ENCODE results near the gene NCAN.

Gene NCAN

GRCh38 chr19:19238126-19238894 lies 26.6 kb downstream of the NCAN start:
- TF ChIP-seq RAD21 (IDR thresholded peaks at IDR 0.05; ENCODE audit: low read depth) = no peak
- no peak for TF ChIP-seq EP300 (IDR thresholded peaks at IDR 0.05; ENCODE audit: borderline replicate concordance)
- TF ChIP-seq, protein P1, sequence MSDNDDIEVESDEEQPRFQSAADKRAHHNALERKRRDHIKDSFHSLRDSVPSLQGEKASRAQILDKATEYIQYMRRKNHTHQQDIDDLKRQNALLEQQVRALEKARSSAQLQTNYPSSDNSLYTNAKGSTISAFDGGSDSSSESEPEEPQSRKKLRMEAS (IDR thresholded peaks at IDR 0.05) = no peak
- TF ChIP-seq, protein P2, sequence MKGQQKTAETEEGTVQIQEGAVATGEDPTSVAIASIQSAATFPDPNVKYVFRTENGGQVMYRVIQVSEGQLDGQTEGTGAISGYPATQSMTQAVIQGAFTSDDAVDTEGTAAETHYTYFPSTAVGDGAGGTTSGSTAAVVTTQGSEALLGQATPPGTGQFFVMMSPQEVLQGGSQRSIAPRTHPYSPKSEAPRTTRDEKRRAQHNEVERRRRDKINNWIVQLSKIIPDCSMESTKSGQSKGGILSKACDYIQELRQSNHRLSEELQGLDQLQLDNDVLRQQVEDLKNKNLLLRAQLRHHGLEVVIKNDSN (IDR thresholded peaks at IDR 0.05) = no peak
- TF ChIP-seq YY1 (IDR thresholded peaks at IDR 0.05; ENCODE audit: low read depth) = no peak

DNA sequence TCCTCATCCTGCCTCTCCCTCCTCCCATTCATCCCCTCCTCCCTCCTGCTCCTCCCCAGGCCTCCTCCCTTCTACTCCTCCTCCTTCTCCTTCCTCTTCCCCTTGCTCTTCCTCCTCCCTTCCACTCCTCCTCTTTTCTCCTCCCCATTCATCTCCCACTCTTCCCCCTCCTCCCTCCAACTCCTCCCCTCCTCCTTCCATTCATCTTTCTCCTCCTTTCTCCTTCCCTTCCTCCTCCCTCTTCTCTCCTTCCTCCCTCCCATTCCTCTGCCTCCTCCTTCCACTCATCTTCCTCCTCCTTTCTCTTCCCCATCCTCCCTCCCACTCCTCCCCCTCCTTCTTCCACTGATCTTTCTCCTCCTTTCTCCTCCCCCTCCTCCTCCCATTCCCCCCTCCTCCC lies 27.9 kb downstream of the NCAN start:
- TF ChIP-seq, protein P2 (IDR thresholded peaks at IDR 0.05) = no peak
- no peak for TF ChIP-seq EP300 (IDR thresholded peaks at IDR 0.05; ENCODE audit: borderline replicate concordance)
- TF ChIP-seq, protein P1 (IDR thresholded peaks at IDR 0.05) = no peak
- TF ChIP-seq RAD21 (IDR thresholded peaks at IDR 0.05; ENCODE audit: low read depth) = no peak
- no peak for TF ChIP-seq EGR1 (IDR thresholded peaks at IDR 0.05)
- TF ChIP-seq FOXM1 (IDR thresholded peaks at IDR 0.05; ENCODE audit: borderline replicate concordance, low read depth) = no peak
- TF ChIP-seq CEBPB (IDR thresholded peaks at IDR 0.05) = no peak
- TF ChIP-seq ZBTB7A (IDR thresholded peaks at IDR 0.05; ENCODE audit: low read depth) = no peak
- no peak for TF ChIP-seq TCF12 (IDR thresholded peaks at IDR 0.05; ENCODE audit: low read depth)
- TF ChIP-seq YY1 (IDR thresholded peaks at IDR 0.05; ENCODE audit: low read depth) = no peak
- no peak for TF ChIP-seq TAF1 (IDR thresholded peaks at IDR 0.05; ENCODE audit: low read depth)
- no peak for TF ChIP-seq TEAD4 (IDR thresholded peaks at IDR 0.05)
- TF ChIP-seq NFIC (IDR thresholded peaks at IDR 0.05) = no peak
- TF ChIP-seq, protein P3, sequence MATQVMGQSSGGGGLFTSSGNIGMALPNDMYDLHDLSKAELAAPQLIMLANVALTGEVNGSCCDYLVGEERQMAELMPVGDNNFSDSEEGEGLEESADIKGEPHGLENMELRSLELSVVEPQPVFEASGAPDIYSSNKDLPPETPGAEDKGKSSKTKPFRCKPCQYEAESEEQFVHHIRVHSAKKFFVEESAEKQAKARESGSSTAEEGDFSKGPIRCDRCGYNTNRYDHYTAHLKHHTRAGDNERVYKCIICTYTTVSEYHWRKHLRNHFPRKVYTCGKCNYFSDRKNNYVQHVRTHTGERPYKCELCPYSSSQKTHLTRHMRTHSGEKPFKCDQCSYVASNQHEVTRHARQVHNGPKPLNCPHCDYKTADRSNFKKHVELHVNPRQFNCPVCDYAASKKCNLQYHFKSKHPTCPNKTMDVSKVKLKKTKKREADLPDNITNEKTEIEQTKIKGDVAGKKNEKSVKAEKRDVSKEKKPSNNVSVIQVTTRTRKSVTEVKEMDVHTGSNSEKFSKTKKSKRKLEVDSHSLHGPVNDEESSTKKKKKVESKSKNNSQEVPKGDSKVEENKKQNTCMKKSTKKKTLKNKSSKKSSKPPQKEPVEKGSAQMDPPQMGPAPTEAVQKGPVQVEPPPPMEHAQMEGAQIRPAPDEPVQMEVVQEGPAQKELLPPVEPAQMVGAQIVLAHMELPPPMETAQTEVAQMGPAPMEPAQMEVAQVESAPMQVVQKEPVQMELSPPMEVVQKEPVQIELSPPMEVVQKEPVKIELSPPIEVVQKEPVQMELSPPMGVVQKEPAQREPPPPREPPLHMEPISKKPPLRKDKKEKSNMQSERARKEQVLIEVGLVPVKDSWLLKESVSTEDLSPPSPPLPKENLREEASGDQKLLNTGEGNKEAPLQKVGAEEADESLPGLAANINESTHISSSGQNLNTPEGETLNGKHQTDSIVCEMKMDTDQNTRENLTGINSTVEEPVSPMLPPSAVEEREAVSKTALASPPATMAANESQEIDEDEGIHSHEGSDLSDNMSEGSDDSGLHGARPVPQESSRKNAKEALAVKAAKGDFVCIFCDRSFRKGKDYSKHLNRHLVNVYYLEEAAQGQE (IDR thresholded peaks at IDR 0.05; ENCODE audit: low read depth) = no peak
- TF ChIP-seq CREB1 (IDR thresholded peaks at IDR 0.05; ENCODE audit: low read depth) = no peak

DNA sequence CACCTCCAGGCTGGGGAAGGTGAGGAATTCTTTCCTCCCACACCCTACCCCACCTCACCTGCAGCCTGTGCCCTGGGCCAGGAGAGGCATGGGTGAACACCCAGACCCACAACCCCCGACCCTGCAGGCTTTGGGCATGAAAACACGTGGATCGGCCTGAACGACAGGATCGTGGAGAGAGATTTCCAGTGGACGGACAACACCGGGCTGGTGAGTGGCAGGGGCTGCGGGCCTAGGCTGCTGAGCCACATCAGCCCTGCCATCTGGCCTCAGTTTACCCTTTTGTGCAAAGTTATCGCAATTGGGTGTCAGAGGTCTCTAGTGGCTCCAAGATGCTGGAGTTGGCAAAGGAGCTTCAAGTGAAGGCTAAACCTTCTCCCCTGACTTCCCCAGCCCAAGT lies 28.7 kb downstream of the NCAN start:
- TF ChIP-seq TCF12 (IDR thresholded peaks at IDR 0.05; ENCODE audit: low read depth) = no peak
- TF ChIP-seq TEAD4 (IDR thresholded peaks at IDR 0.05) = no peak
- no peak for TF ChIP-seq YY1 (IDR thresholded peaks at IDR 0.05; ENCODE audit: low read depth)
- TF ChIP-seq, protein P3 (IDR thresholded peaks at IDR 0.05; ENCODE audit: low read depth) = no peak
- TF ChIP-seq EP300 (IDR thresholded peaks at IDR 0.05; ENCODE audit: borderline replicate concordance) = no peak
- no peak for TF ChIP-seq NFIC (IDR thresholded peaks at IDR 0.05)
- TF ChIP-seq CREB1 (IDR thresholded peaks at IDR 0.05; ENCODE audit: low read depth) = no peak
- no peak for TF ChIP-seq RAD21 (IDR thresholded peaks at IDR 0.05; ENCODE audit: low read depth)
- TF ChIP-seq, protein P2 (IDR thresholded peaks at IDR 0.05) = no peak
- no peak for TF ChIP-seq TAF1 (IDR thresholded peaks at IDR 0.05; ENCODE audit: low read depth)
- no peak for TF ChIP-seq CEBPB (IDR thresholded peaks at IDR 0.05)
- TF ChIP-seq EGR1 (IDR thresholded peaks at IDR 0.05) = no peak

DNA sequence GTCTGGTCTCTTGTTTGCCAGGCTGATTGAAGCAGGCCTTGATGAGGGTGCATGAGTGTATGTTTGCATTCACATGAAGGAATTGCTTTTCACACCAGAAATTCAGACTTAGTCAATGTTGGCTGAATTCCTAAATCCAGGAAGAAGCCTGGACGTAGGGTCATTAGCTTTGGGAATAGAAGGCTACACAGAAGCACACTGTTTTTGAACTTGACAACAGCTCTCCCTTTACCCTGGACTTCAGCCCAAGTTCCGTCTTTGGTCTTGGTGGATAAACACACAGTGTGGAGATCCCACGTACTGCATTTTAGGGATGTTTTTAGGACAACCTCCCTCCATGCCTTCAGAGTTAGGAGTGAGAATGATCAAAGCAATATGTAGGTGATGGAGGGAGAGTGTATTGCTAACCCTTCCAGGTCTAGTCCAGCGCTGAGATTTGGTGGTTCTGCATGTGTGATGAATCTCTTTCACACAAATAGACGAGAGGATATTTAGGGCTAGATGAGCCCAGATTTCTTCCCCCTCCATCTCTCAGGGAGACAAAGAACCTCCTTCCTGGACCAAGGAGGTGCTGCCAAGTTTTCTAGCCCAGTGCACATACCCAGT lies 38.5 kb downstream of the NCAN start:
- TF ChIP-seq YY1 (IDR thresholded peaks at IDR 0.05; ENCODE audit: low read depth) = no peak
- TF ChIP-seq FOXM1 (IDR thresholded peaks at IDR 0.05; ENCODE audit: borderline replicate concordance, low read depth) = no peak
- TF ChIP-seq CEBPB (IDR thresholded peaks at IDR 0.05) = no peak
- TF ChIP-seq ZBTB7A (IDR thresholded peaks at IDR 0.05; ENCODE audit: low read depth) = no peak
- TF ChIP-seq, protein P2 (IDR thresholded peaks at IDR 0.05) = no peak
- TF ChIP-seq, protein P3 (IDR thresholded peaks at IDR 0.05; ENCODE audit: low read depth) = no peak
- TF ChIP-seq RAD21 (IDR thresholded peaks at IDR 0.05; ENCODE audit: low read depth) = no peak
- TF ChIP-seq, protein P1 (IDR thresholded peaks at IDR 0.05) = no peak
- TF ChIP-seq NFIC (IDR thresholded peaks at IDR 0.05) = no peak
